GM18519 (cell line): Measurements from ENCODE around the gene SCAMP2.

Experiments
- ATAC-seq: cut with Tn5 transposase; IDR thresholded peaks from one replicate; pipeline ENCODE4 v1.9.1; 2021; ENCODE audit warnings: mild to moderate bottlenecking, moderate library complexity; ENCODE audit not compliant: unreplicated experiment, low FRiP score

SCAMP2 gene

GRCh38 chr15:74823324-74823723 lies 49.8 kb downstream of the SCAMP2 start:
- ATAC-seq: no peak

- ATAC-seq: no peak
These were observed 50.9 kb downstream of the SCAMP2 start for GRCh38 chr15:74822233-74822632.

GRCh38 chr15:74821790-74822158 lies 51.4 kb downstream of the SCAMP2 start:
- ATAC-seq: no peak

GRCh38 chr15:74821091-74821789 lies 51.9 kb downstream of the SCAMP2 start:
- ATAC-seq: peak; percentile 50

GRCh38 chr15:74820056-74820455 lies 53.1 kb downstream of the SCAMP2 start:
- no peak for ATAC-seq

GRCh38 chr15:74817370-74817737 lies 55.8 kb downstream of the SCAMP2 start:
- no peak for ATAC-seq

- no peak for ATAC-seq
These were observed 56.4 kb downstream of the SCAMP2 start for GRCh38 chr15:74816624-74817369.

GRCh38 chr15:74815961-74816360 lies 57.2 kb downstream of the SCAMP2 start:
- ATAC-seq: no peak

- ATAC-seq: no peak
These were observed 57.8 kb downstream of the SCAMP2 start for GRCh38 chr15:74815121-74815934.

- ATAC-seq: no peak
These were observed 60.6 kb downstream of the SCAMP2 start, which contains the start of gene LMAN1L for GRCh38 chr15:74812533-74812932. LMAN1L (plus strand) TSS chr15:74812835; CDS start chr15:74812855, 20 bp downstream.

GRCh38 chr15:74809956-74810355 lies 63.2 kb downstream of the SCAMP2 start:
- ATAC-seq: no peak

- no peak for ATAC-seq
These were observed 63.9 kb downstream of the SCAMP2 start for GRCh38 chr15:74809242-74809641.

- ATAC-seq: no peak
These were observed 64.3 kb downstream of the SCAMP2 start for GRCh38 chr15:74808840-74809229.

GRCh38 chr15:74808078-74808839 lies 64.9 kb downstream of the SCAMP2 start:
- no peak for ATAC-seq

GRCh38 chr15:74807282-74807681 lies 65.9 kb downstream of the SCAMP2 start:
- no peak for ATAC-seq

GRCh38 chr15:74804935-74805334 lies 68.2 kb downstream of the SCAMP2 start:
- ATAC-seq: no peak

- no peak for ATAC-seq
These were observed 70.2 kb downstream of the SCAMP2 start for GRCh38 chr15:74802862-74803447.

- no peak for ATAC-seq
These were observed 70.9 kb downstream of the SCAMP2 start for GRCh38 chr15:74802290-74802689.

GRCh38 chr15:74801311-74801997 lies 71.7 kb downstream of the SCAMP2 start:
- ATAC-seq: no peak
